Hematopoietic multipotent progenitor cell treated with erythropoietin and hydrocortisone succinate and interleukin-3 and kit ligand, for 17 days (in vitro differentiated cells): Measurements from ENCODE around the gene WDR18.

Source experiments
- DNase-seq: peaks from one replicate; pipeline ENCODE4 v3.0.0-alpha.2; 2015; ENCODE audit warnings: low spot score

WDR18 gene

GRCh38 chr19:991932-992669, 8.0 kb downstream of the WDR18 start:
- DNase-seq: no peak

- DNase-seq: no peak
Measured at GRCh38 chr19:992670-993055, 8.5 kb downstream of the WDR18 start.

- DNase-seq: no peak
Measured at GRCh38 chr19:993361-993830, 9.3 kb downstream of the WDR18 start.

GRCh38 chr19:993831-994393, 9.8 kb downstream of the WDR18 start:
- DNase-seq: no peak

DNA sequence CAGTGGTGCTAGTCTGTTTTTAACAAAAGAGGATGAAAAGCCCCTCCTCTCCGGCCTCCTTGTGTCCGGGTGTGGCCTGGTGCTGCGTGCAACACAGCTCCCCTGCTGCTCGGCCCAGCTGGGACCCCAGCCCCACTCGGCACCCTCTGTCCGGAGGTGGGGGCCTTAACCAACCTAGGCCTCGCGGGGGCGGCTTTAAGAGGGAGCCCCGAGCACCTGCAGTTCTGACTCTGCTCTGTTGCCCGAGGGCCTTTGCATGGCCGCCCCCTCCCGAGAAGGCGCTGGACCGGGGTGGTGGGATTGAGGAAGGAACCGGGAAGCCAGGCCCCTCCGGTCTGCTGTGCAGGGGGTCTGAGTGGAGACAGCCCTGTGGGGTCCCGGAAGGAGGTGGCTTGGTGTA, 10.4 kb downstream of the WDR18 start:
- DNase-seq: no peak

GRCh38 chr19:995051-995827, 11.1 kb downstream of the WDR18 start:
- DNase-seq: no peak

DNA sequence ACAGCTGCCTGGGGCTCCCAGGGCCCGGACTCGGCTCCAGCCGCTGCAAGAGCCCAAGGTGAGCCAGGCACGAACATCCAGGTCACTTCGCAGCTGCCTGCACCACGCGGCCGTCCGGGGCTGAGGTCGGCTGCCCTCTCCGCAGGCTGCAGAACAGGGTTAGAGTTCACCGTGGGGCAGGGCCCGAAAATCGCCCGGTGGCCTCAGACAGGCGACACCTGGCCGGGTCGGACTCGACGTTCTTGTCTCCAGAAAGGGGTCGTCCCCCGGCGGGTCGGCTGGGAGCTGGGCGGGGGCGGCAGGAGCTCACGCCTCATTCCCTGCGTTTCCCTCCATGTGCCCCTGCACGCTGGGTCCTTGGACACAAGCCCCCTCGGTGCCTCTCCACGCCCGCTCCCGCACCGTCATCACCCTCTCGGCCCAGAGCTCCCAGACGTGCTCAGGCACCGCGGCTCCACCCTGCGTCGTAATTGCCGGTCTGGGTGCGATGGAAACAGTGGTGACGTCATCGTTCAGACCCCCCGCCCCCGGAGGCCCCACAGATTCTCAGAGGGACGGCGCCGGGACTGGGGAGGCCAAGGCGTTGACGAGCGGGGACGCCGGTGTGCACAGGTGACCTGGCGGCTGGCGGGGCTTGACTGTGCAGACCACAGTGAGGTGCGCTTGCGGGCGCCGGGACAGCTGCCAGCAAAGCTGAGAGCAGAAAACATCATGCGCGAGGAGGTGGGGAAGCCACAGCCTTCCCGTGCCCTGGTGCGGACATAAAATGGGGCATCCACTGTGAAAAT, 12.1 kb downstream of the WDR18 start:
- no peak for DNase-seq

DNA sequence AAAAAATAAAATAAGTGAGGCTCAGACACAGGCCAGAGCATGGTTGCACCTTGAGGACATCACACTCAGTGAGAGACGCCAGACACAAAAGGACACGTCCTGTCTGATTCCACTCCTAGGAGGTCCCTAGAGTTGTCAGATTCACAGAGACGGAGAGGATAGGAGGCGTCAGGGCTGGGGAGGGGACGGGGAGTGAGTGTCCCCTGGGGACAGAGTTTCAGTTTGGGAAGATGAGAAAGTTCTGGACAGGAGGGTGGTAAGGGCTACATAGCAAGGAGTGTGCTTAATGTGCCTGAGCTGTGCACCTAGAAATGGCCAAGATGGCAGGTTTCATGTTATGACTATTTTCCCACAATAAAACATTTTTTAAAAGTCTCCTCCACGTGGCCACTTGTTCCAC, 13.9 kb downstream of the WDR18 start:
- DNase-seq: no peak

DNA sequence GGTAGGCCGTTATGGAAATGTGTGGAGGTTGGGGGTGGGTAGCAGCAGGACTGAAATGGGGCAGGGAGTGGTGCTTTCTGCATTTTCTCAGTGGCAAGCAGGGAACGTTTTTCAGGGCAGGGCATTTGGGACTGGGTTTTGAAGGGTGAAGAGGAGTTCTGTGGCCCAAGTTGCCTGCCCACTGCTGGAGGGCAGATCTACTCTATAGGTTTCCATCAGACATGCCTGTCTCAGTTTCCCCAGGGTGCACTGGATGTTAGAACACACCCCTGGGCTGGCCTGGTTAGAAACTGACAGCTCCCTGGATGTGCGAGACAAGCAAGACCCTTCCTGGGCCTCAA, 15.2 kb downstream of the WDR18 start:
- no peak for DNase-seq

GRCh38 chr19:1000095-1000494, 15.9 kb downstream of the WDR18 start, which contains the start of gene GRIN3B:
GRIN3B (plus strand) TSS chr19:1000419; CDS start chr19:1000438, 19 bp downstream.
- peak; percentile 17 for DNase-seq

DNA sequence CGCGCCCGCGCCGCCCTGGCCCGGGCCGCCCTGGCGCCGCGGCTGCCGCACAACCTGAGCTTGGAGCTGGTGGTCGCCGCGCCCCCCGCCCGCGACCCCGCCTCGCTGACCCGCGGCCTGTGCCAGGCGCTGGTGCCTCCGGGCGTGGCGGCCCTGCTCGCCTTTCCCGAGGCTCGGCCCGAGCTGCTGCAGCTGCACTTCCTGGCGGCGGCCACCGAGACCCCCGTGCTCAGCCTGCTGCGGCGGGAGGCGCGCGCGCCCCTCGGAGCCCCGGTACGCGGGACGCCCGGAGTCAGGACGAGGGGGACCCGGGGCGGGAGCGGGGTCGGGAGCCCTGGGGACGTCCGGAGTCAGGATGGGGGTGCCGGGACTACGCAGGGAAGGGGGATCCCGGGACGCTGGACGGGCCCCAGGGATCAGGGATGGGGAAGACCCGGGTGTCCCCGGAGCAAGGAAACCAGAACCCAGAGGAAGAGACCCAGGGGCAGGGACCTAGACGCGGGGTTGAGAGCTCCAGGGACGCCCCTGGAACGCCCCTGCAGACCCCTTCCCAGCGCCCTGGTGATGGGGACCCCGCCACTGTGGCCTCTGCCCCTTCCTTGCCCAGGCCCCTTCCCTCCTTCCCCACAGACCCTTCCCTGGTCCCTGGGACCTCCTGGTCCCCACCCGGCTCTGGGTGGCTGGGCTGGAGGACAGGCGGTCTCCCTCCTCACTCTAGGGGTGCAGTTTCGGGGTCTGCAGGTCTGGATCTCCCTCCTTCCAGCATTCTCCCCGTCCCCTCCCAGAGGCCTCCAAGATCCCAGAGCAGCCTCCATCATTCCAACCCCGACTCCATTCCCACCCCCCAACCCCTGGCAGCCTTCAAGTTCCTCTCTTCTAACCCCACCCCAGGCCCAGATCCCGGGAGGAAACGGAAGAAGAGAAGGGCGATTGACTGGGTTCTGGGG, 16.7 kb downstream of the WDR18 start:
- no peak for DNase-seq

DNA sequence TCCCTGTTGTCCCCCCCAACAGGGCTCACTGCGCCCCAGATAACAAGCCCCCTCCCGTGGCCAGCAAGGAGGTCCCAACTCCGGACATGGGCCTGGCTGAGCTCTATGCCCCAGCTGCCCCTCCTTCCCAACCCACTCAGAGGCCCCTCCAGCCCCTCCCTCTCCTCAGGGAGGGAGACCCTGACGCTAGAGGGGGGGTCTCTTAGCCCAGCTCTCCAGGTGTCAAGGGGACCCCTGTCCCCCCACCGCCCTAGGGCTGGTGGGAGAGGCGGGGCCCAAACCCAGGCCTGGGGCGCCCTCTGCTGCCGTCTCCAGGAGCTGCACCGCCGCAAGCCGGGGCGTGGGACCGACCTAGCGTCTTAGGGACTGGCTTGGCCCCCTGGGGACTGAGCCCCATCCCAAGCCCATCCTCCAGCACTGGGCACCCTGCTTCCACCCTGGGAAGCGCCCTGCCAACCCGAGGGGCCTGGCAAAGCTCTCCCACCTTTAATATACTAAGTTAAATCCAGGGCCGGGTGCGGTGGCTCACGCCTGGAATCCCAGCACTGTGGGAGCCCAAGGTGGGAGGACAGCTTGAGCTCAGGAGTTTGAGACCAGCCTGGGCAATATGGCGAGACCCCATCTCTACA, 17.5 kb downstream of the WDR18 start:
- peak; percentile 62 for DNase-seq

- no peak for DNase-seq
Measured at GRCh38 chr19:1002600-1002999, 18.5 kb downstream of the WDR18 start.

GRCh38 chr19:1003283-1003682, 19.1 kb downstream of the WDR18 start:
- no peak for DNase-seq

- DNase-seq: no peak
Measured at GRCh38 chr19:1004204-1004802, 20.2 kb downstream of the WDR18 start.

DNA sequence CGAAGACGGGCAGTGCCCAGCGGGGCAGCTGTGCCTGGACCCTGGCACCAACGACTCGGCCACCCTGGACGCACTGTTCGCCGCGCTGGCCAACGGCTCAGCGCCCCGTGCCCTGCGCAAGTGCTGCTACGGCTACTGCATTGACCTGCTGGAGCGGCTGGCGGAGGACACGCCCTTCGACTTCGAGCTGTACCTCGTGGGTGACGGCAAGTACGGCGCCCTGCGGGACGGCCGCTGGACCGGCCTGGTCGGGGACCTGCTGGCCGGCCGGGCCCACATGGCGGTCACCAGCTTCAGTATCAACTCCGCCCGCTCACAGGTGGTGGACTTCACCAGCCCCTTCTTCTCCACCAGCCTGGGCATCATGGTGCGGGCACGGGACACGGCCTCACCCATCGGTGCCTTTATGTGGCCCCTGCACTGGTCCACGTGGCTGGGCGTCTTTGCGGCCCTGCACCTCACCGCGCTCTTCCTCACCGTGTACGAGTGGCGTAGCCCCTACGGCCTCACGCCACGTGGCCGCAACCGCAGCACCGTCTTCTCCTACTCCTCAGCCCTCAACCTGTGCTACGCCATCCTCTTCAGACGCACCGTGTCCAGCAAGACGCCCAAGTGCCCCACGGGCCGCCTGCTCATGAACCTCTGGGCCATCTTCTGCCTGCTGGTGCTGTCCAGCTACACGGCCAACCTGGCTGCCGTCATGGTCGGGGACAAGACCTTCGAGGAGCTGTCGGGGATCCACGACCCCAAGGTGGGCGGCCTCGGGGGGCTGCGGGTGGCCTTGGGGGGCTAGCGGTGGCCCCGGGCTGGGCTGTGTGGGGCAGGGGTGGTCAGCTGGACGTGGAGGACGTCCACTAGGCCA, 20.9 kb downstream of the WDR18 start:
- DNase-seq: no peak

GRCh38 chr19:1006711-1007398, 22.7 kb downstream of the WDR18 start:
- no peak for DNase-seq

- DNase-seq: no peak
Measured at GRCh38 chr19:1007399-1008251, 23.5 kb downstream of the WDR18 start.
